GM12801 (cell line): Measurements from ENCODE around the gene MRS2.

Source experiments
- CTCF ChIP-seq: IDR thresholded peaks from one replicate; pipeline ENCODE4 v1.5.1; 2011; ENCODE audit warnings: control low read depth; ENCODE audit not compliant: insufficient read length; ENCODE audit errors: extremely low read depth

MRS2 gene

GRCh38 chr6:24401458-24401857 lies 1.3 kb upstream of the MRS2 start:
- TF ChIP-seq CTCF: no peak

- no peak for TF ChIP-seq CTCF
These were observed 727 bp downstream of the MRS2 start for GRCh38 chr6:24403501-24403824.

- TF ChIP-seq CTCF: no peak
These were observed 2.5 kb downstream of the MRS2 start for GRCh38 chr6:24405262-24405661.

- TF ChIP-seq CTCF: no peak
These were observed 6.1 kb downstream of the MRS2 start for GRCh38 chr6:24408719-24409410.

- TF ChIP-seq CTCF: no peak
These were observed 7.9 kb downstream of the MRS2 start for GRCh38 chr6:24410622-24411021.

- TF ChIP-seq CTCF: no peak
These were observed 9.6 kb downstream of the MRS2 start for GRCh38 chr6:24412294-24412693.

GRCh38 chr6:24415753-24416152 lies 13.0 kb downstream of the MRS2 start:
- no peak for TF ChIP-seq CTCF
